OCI-M1 (cell line): ENCODE data around the gene PRSS38.

Experiments used
- DNase-seq: peaks from one replicate; lab custom pipeline; 2025; lab: John Stamatoyannopoulos, UW

PRSS38 gene

DNA sequence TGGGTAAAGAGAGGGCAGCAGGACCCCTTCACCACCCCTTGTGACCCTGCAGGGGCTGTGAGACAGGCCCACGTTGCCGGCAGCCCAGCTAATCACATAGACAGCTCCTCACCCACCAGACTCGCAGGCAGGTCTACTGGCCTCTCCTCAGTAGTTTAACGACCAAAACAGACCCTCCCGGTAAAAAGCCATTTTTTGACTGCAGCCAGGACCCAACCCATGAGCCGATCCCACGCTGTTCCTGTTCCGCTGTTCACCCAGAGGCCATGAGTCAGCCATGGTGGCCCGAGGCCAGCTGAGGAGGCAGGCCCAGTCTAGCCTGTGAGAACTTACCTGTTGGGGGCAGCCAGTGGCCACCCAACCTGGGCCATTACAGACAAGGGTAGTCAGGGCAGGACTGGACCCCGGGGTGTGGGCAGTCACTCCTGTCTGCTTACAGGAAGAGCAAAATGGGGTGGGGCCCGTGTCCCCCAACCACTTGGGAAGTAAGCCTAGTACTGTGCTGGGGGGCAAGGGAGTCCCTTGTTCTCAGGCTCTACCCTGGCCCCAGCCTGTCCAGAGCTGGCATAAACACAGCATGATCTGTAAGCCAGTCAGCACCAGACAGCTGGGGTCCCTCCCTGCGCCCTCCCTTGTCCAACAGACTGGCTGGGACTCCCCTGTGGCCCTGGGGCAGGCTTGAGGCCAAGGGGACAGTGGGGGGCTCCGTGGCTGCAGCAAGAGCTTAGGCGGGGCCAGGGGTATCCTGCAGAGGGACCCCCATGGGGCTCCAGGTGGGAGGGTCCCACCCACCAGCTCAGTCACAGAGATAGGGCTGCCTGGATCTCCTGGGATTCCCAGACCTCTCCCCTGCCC lies 70.4 kb downstream of the PRSS38 start:
- peak; percentile 6 for DNase-seq

DNA sequence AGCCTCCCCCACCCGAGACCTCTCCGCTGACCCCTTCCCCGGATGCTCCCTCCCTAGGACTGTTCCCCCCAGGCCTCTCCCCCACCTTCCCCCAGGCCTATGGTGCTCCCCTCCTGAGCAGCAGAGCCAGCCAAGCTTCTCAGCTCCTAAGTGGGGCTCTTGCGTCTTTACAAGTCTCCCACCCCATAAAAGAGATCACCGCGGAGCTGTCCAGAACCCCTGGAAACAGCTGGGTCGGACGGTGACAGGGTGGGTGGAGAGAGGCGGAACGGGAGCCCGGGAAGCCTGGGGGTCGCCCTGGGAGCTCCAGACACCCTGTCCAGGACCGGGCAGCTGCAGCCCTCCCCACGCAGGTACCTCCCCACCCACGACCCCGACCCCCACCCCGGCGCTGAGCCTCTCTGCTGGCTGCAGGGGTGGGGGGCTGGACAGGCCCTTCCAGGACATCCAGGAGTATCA lies 71.1 kb downstream of the PRSS38 start:
- no peak for DNase-seq

DNA sequence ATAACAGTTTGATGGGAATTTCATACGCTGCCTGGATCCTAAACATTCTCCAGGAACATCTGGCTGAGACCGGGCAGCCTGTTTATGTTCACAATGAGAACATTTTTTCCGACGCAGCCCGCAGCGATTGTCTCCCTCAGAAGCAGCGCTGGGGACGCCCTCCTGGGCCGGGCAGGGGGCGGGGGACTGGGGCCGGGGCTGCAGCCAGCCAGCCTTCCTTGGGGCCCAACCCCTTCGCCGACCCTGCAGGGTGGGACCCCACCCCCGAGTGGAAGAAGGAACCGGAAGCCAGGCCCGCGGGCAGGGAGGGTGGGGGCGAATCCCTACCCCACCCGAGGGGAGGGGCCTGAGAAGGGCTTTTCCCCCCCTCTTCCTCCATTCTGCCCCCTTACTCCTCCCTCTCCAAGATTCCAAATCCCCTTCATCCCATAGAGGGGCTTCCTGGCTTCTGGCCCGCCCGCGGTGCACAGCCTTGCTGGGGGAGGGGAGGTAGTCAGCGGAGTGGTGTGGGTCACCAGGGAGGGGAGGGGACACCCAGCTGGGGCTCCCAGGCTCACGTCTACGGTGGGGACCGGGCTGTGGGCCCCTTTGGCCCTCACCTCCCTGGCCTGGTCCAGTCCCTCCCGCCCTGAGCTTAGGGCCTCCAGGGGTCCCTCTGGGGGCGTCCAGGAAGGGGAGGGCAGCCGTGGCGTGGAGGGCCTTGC lies 71.7 kb downstream of the PRSS38 start:
- no peak for DNase-seq

DNA sequence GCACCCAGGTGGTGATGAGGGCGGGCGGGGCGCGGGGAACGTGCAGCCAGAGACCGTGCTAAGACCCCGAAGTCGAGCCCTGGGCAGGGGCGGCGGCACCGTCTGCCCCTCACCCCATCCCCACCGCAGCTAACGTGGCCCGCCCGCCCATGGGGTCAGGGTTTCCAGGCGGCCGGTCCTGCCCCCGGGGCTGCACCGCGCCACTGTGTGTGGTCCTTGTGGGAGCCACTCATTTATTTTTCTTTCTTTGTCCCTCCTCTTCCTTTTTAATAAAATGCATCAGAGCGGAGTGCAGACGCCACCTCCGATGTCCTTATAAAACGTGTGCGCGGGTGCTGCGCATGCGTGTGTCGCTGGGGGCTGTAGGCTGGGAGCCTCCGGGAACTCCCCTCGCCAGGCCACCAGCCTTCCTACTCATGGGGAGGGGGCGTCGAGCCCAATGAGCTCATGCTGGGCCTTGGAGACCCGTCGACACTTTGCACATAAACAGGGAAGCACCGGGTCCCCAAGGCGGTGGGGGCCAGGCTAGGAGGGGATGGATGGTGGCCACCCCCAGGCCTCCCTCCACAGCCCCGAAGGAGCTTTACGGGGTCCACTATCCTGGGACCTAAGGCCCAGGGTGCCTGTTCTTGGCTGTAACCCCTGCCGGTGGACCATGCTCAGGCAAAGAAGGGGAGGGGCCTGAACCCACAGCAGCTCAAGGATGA lies 72.4 kb downstream of the PRSS38 start:
- DNase-seq, result no peak

DNA sequence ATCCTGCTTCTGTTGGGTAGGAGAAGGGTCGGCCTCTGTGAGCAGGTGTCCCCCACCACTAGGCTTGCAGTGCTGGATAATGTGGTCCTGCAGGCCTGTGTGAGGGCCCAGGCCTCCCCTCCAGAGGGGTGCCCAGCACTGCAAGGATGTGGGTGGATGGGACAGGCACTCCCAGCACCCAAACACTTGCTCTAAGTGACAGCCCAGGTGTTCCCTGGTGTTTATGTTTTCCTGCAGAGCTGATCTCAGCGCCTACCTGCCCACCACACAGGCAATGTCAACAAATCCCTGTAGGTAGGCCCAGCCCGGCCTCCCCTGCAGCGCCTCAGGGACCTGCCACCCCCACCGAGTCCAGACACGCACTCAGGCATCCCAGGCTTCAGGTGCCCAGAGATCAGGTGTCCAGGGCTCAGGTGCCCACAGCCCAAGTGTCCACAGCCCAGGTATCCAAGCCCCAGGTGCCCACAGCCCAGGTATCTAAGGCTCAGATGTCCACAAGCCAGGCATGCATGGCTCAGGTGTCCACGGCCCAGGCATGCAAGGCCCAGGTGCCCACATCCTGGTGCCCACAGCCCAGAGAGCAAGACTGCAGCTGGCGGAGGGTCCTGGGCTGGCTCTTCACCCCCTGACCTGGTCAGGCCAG lies 73.0 kb downstream of the PRSS38 start:
- DNase-seq, result no peak

DNA sequence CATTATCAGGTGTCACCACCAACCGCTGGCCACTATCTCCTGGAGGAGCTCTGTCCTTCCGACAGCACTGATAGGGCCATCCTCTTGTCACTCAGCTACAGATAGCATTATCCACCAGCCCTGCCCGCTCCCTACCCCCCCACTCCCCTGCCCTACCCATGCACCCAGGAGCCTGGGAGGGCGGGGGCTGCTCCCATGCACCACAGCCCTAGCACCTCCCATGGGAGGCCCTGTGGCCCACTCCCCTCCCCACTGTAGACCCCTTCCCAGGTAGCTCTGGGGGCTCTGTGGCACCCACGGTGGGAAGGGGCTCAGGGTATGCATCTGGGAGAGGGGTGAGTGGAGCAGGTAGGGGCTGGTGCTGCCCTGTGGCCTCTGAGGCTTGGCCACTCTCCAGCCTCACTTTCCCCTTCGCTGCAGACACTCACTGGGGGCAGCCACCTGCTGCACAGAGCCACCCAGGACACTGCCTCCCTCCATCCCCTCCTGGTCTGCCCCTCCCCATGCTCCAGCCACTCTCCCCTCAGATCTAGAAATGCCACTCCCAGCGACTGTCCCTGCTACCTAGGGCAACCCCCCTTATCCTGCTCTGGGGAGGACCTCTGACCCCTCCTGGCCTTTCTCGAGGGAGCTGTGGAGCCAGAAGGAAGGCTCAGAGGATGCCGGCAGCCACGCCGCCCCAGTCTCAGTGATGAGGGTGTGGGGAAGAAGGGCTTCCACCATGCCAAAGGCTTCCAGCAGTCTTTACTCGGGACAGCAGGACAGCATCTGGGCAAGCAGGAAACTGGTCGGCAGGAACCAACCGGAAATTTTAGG lies 73.8 kb downstream of the PRSS38 start:
- peak; percentile 41 for DNase-seq

DNA sequence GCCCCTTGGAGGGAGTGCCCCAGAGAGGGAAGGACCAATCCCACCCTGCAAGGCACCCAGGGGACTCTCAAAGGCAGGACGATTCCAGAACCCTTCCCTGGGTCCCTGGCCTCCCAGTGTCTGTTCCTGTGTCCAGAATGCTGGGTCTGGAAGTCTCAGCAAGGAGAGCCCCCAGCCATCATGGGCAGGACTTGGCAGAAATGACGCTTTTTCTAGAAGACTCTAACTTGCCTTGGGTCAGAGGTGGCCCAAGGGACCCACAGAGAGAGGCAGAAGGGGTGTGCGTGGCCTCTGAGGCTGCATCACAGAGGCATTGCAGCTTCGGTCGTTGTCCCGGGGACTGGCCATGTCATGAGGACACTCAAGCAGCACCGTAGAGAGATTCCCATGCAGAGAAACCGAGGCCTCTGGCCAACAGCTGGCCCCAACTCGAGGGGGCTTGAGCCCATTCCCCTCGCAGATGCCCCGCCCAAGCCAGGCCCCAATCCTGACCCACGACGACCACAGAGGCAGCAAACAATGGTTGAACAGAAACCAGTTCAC lies 74.5 kb downstream of the PRSS38 start:
- no peak for DNase-seq

DNA sequence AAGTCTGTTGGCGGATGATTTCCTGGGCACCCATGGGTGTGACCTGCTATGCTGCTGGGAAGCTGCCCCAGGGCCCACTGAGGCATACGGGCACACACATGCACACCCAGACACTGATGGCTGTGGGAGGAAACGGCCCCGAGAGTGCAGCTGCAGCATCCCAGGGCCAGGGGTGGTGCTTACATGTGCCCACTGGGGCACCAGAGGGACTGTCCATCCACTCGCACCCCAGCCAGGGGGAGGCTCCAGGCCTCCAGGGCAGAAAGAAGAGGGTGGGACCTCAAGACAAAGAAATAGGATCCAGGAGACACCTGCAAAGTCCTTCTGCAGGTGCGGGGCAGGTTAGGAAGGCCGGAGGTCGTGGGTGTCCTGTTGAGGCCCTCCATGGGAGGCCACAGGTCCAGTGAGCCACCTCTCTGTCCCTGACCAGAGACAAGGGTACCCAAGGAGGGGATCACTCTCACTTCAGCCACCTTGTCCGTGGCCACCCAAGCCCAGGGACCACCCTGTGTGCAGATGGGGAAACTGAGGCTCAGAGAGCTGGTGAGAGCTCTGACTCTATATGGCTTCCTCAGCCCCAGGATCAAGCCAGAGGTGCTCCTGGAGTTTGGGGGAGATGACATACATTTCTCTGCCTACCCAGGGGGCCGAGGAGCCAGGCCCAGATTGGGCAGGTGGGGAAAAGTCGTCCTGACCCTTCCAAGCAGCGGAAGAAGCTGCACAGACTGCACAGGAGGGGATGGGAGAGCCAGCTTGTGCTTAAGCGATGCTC lies 75.2 kb downstream of the PRSS38 start:
- DNase-seq, result no peak

DNA sequence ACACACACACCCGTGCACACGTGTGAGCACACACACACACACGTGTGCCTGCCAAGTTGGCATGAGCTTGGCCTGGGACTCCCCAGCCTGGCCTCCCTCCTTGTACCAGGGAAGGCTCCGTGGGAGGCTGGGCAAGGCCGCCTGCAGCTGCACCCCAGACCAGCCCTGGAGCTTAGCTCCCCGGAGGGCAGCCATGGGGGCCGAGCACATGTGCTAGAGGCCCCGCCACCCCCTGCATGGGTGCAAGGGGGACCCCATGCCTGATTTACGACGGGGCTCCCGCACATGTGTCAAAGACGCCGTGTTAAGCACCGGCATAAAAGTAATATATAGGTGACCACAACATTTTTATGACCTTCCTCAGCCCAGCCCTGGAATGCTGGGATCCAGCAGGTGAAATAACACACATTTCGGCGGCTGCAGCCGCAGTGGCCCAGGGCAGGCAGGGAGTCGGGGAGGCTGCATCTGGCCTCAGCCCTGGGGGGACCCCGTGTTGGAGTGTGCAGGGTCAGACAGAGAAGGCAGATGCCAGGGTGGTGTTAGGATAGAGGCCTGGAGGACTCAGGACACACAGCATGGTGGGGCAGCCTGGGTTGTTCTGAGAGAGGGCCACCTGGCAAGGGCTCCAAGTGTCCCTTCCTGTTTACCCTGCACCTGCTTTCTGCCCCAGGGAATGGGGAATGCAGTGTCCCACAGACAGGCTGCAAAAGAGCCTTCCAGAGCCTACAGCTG lies 75.9 kb downstream of the PRSS38 start:
- no peak for DNase-seq

DNA sequence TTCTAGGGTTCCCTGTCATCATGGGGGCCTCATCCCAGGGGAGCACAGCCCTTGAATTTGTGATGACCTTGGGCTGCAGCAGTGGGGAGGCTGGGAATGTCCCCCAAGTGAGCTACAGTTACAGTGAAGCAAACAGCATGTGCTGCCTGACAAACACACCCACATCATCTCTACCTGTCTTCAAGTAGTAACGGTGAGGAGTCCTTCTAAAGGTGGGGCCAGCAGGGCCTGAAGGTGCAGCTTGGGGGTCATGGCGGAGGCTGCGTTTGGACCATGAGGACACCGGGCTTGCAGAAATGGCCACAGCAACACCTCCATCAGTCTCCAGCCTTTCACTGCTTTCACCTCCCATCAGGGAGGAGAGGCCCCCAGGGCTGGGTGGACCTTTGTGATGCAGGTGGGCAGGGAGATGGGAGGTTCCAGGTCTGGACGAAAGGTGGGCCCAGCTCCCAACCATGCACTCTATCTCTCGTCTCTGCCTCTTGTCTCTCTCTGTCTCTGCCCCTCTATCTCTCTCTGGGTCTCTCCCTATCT lies 76.5 kb downstream of the PRSS38 start:
- no peak for DNase-seq

DNA sequence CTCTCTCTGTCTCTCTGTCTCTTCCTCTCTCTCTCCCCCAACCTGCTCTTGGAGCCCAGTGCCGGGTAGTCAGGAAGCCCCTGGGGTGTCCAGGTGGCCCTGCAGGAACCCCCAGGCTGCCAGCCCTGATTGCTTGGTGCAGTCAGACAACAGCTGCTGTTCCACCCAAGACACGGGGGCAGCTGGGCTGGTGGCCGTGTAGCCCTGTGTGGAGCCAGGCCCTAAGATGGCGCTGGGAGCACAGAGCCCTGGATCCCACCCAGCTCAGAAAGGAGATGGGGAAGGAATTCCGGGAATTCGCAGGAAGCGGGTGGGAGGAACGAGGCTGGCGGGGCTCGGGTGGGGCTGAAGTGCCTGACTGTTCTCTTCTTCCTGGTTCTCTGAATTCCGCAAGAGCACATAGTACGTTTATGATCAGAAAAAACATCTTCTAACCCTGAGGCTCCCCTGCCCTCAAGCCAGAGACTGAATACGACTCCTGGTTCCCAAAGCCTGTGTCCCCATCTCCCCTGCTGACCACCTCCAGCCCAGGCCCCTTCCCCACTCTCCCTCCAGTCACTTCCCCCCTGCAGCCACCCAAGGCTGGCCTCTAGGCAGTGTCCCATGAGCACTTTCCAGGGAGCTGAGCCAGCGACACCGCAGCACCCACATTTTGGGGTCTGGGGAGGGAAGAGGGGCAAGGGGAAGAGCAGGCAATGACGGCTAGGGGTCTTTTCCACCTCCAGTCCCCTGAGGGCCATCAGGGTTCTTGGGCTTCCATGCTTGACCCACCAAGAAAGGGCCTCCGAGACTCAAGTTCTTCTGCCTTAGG lies 77.2 kb downstream of the PRSS38 start:
- no peak for DNase-seq

DNA sequence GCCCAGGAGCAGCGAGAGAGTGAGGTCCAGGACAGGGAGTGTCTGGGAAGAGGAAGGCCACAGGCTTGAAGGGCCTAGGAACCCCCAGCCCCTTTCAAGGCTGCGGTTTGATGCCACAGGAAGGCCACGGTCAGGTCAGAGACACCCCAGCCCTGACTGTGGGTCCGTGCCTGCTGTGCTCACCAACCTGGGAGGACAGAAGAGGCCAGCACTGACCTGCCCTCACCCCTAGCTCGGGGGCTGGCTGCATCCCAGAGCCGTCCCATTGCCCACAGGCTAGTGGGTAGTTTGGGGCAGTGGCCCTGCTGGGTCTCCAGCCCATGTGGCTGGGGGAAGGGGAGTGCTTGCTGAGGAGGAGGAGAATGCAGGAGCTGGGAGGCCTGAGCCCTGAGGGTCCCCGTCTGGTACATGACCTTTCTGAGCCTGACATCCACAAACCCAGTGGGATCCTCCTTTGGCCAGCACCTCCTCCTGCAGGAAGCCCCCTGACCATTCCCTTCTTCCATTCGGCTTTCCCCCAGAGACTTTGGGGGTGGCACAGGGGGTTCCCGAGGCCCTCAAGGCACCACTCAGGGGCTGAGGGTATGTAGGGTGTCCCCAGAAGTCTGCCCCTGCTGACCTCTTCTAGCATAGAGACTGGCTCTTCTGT lies 77.9 kb downstream of the PRSS38 start:
- no peak for DNase-seq

DNA sequence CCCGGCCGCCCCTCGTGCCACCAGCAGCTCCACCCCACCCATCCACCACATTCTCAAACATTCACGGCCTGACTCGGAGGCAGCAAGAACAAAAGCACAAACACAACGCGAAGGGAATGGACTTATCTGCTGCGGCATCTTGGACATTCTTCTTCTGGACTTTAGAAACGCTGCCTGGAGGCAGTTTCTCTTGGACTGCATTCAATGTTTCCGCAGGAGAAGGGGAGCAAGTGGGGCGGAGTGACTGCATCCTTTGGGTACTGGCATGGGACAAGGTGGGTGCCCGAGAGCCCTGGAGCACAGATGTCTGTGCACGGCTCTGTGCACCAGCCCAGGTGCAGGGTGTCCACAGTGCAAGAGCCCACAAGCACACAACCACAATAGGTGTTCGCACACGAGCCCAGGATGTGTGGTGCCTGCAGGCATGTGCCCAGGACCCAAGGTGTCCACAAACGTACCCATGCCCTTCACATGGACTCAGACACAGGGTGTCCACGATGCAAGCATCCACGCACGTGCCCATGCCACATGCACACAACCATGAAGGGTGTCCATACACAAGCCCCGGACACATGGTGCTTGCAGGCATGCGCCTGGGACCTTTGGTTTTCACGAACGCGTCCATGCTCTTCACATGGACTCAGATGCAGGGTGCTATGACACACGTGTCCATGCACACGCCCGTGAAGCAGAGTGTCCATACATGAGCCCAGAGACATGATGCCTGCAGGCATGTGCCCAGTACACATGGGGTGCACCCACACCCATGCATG lies 78.7 kb downstream of the PRSS38 start:
- no peak for DNase-seq

DNA sequence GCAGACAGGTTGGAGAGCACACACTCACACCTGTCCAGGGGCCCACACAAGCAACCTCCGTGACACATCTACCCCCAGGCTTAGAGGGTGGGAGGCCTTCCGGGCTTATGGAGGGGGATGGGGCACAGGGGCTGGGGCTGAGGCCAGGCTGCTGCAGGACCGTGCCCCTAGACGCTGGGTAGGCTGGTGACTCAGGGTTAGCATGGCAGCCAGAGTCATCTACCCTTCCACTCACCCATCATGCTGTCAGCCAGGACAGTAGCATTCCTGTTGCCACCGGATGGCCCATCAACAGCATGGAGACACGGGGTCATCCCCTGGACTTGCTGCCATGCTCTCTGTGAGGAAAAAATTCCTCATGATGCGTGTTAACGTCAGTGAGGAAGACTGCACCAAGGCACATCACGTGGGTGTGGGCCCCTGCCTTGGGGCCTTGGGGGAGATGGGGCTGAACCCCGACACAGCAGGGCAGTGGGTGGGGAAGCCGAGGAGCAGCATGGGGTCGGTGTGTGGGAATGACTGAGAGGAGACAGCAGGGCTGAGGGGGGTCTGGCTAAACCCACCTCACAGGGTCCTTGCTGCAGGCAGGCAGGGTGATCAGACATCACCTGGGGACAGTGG lies 79.5 kb downstream of the PRSS38 start:
- no peak for DNase-seq
